AG09319 (cell line): ENCODE measurements around the gene STK39.
"Not testable (repeated sequence)": the region's sequence is repeated elsewhere in the genome, so short reads cannot be mapped to it uniquely, and the experiment has no call there.

Experiments used
- DNase-seq: peaks from one replicate; pipeline ENCODE4 v3.0.0-alpha.2; 2010; ENCODE audit warnings: low read depth; ENCODE audit errors: extremely low read depth
- TF ChIP-seq, protein P1 (sequence below): IDR thresholded peaks from 2 replicates; pipeline ENCODE4 v1.5.1; 2011; ENCODE audit warnings: low read depth, mild to moderate bottlenecking, inconsistent platforms, low read length, moderate library complexity

Gene STK39

DNA sequence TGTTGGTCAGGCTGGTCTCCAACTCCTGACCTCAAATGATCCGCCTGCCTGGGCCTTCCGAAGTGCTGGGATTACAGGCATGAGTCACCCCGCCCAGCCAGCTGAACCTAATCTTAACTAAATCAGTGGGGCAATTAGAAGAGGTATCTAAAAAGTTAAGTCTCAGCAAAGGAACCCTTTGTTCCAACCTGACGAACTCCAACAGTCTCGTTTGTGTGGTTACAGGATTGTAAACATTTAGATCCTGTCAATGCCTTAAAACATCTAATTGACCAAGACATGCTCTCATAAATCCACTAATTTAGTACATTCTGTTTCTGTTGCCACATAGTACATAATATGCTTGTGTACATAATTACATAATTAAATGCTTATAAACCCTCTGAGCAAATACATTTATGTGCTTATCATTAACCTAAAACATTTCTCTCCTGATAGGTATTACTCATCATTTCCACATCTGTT, 31.1 kb upstream of the STK39 start:
- TF ChIP-seq, protein P1, sequence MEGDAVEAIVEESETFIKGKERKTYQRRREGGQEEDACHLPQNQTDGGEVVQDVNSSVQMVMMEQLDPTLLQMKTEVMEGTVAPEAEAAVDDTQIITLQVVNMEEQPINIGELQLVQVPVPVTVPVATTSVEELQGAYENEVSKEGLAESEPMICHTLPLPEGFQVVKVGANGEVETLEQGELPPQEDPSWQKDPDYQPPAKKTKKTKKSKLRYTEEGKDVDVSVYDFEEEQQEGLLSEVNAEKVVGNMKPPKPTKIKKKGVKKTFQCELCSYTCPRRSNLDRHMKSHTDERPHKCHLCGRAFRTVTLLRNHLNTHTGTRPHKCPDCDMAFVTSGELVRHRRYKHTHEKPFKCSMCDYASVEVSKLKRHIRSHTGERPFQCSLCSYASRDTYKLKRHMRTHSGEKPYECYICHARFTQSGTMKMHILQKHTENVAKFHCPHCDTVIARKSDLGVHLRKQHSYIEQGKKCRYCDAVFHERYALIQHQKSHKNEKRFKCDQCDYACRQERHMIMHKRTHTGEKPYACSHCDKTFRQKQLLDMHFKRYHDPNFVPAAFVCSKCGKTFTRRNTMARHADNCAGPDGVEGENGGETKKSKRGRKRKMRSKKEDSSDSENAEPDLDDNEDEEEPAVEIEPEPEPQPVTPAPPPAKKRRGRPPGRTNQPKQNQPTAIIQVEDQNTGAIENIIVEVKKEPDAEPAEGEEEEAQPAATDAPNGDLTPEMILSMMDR = no peak
- DNase-seq = peak; percentile 75

DNA sequence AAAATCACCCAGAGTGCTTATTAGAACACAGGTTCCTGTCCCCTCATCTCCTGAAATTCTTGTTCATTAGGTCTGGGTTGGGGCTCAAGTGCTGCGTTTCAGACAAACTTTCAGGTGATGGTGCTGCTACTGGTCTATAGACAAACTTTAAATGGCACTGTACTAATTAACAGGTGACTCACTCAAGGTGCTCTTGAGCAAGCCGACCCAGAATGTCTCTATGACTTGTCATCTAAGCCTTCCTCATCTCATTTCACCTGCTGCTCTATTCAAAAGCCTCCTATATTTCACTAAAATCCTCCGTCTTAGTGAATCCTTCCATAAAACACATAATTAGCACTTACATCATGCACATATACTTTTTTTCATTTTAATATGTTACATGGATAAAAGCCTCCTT, 29.9 kb upstream of the STK39 start:
- TF ChIP-seq, protein P1 = no peak
- no peak for DNase-seq

DNA sequence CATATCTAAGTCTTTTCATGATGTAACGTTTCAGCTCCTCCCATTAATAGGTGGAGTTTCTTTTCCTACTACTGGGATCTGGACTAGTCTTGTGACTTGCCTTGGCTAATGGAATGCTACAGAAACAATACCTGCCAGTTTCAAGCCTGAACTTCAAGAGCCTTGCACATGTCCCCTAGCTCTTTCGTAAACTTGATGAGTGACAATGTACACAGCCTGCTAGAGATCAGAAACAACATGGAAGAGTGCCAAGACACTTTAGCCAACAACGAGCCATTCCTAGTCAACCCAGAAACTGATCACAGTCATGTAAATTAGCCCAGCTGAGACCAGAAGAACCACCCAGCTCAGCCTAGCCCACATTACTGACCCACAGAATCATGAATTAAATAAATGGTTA, 24.8 kb upstream of the STK39 start:
- no peak for DNase-seq
- TF ChIP-seq, protein P1 = no peak

DNA sequence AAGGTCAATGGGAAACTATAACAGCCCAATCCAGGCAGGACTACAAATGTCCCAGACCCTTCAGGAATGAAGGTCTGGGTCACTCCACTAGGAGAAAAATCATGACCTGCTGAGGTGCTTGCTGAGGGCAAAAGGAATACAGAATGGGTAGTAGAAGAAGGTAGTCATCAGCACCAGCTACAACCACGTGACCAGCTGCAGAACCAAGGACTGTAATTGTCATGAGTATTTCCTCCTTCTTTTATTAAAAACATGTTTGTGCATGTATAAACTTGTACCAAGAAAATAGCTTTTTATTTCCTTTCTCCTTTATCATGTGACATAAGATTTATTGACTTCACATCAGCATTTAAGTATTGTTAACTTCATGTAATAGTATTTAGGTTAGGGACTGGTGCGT, 15.5 kb upstream of the STK39 start:
- not testable (repeated sequence) for DNase-seq

DNA sequence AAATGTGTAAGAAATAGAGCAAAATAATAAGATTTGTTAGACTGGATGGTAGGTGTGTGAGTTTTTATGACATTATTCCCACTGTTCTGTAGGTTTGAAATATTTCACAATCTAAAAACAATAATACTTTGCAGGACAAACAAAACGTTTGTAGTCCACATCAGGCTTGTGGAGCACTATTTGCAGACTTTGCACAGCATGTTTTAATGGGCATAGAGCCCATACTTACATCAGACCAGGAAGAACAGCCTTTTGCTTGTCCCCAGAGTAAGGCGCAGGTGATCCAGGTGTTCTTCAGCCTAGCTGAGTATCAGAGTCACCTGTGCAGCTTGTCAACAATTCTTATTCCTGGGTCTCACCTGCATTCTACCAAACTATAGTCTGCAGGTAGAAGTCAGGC, 9.1 kb upstream of the STK39 start:
- TF ChIP-seq, protein P1 = no peak
- DNase-seq = no peak

DNA sequence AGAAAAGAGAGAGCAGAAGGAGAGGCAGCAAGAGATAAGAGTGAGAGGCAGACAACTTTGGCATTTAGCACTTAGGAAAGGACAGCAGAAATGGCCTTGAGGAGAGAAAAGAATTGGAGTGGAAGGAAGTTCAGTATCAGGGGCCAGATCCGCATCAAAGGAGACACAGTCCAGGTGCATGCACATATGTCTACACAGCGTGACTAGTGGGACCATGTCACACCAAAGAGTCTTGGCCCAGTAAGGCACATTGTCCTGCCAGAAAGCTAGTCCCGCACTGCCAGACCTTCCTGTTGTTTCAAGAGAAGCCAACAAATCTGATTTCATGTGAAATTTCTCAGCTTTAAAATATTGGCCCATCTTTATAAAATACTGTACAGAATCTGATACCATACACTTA, 8.5 kb upstream of the STK39 start:
- no peak for DNase-seq
- TF ChIP-seq, protein P1 = no peak

DNA sequence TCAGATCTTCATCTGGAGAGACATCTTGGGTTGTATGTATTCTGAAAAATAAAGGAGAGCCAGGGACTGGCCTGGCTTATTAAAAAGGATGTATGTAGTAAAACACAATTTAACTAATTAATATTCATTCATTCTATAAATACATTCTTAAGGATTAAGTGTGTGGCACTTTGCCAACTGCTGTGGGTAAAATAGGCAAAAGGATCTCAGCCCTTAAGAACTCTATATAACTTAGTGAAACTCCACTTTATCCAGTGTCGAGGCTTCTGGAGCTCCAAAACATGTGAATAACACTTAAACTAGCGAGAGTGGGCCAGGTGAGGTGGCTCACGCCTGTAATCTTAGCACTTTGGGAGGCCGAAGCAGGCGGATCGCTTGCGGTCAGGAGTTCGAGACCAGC, 7.7 kb upstream of the STK39 start:
- no peak for DNase-seq
- TF ChIP-seq, protein P1 = no peak

DNA sequence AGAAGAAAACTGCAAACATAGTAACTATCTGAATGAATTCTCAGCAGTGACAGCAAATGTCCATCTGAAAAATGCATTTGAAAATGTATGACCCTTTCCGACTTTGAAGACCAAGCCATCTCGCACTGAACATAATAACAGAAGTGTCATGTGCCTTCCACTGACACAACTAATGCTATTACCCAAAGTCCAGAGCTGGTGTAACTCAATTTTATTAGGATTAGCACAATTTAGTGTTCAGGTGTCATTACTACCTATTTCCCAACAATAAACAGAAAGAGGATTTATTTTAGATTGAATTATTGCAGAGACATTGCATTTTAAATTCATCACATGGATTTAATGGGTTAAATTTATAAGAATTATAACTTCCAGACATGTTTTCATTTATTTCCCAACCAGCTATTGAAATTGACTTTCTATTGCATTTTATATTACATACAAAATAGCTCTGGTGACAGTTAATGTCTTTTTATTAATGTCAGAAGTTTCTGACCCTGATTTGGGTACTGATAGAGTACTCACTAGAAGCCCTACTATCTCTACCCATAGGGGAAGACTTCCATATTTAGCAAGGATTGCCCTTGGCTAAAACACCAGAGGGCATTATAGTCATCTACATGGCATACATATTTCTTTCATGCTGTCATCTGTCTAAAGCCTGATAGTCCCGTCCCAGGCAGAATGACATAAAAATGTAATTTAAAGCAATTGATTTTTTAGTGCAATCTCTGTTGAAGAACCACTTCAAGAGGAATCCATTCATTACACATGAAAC, 7.0 kb upstream of the STK39 start:
- no peak for DNase-seq

More for the DNA sequence above, 7.0 kb upstream of the STK39 start:
- TF ChIP-seq, protein P1 = no peak; the same call in 1 of the 2 replicates
